AG09319 (cell line): ENCODE results near the gene KLF3.

Source experiments
- DNase-seq: peaks from one replicate; pipeline ENCODE4 v3.0.0-alpha.2; 2010; ENCODE audit warnings: low read depth; ENCODE audit errors: extremely low read depth
- TF ChIP-seq, protein P1 (sequence below): IDR thresholded peaks from 2 replicates; pipeline ENCODE4 v1.5.1; 2011; ENCODE audit warnings: low read depth, mild to moderate bottlenecking, inconsistent platforms, low read length, moderate library complexity

Gene KLF3

DNA sequence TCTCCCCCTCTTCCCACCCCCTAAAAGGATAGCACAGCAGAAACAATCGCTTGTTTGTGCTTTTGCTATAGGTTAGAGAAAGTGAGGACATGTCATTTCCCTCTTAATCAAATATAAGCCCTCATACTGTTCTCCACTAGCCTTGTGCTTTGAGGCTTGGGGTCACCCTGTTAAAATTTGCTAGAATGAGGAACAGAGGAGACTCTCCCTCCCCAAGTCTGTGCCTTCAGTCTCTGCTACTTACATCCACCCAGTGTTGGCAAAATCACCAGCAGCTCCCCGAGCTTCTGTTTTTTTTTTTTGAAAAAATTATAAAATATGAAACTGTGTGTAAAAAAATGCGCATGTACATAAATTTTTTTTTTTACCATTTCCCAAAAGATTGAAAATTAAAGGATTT is 19.3 kb downstream of the KLF3 start:
- TF ChIP-seq, protein P1, sequence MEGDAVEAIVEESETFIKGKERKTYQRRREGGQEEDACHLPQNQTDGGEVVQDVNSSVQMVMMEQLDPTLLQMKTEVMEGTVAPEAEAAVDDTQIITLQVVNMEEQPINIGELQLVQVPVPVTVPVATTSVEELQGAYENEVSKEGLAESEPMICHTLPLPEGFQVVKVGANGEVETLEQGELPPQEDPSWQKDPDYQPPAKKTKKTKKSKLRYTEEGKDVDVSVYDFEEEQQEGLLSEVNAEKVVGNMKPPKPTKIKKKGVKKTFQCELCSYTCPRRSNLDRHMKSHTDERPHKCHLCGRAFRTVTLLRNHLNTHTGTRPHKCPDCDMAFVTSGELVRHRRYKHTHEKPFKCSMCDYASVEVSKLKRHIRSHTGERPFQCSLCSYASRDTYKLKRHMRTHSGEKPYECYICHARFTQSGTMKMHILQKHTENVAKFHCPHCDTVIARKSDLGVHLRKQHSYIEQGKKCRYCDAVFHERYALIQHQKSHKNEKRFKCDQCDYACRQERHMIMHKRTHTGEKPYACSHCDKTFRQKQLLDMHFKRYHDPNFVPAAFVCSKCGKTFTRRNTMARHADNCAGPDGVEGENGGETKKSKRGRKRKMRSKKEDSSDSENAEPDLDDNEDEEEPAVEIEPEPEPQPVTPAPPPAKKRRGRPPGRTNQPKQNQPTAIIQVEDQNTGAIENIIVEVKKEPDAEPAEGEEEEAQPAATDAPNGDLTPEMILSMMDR, result no peak
- no peak for DNase-seq

DNA sequence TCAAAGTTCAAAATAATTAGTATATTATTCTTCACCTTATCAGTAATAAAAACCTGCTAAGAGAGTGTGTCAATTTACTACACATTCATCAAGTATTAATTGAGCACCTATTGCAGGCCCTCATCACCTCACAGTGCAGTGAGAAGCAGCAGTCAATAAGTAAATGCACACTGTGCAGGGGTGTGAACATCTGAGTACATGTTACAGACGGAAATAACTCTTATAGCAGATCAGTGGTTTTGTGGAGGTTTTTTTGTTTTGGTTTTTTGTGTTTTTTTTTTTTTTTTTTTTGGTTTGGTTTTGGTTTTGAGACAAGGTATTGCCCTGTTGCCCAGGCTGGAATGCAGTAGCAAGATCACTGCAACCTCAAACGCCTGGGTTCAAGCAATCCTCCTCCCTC is 20.3 kb downstream of the KLF3 start:
- DNase-seq, result no peak
- TF ChIP-seq, protein P1, result no peak

DNA sequence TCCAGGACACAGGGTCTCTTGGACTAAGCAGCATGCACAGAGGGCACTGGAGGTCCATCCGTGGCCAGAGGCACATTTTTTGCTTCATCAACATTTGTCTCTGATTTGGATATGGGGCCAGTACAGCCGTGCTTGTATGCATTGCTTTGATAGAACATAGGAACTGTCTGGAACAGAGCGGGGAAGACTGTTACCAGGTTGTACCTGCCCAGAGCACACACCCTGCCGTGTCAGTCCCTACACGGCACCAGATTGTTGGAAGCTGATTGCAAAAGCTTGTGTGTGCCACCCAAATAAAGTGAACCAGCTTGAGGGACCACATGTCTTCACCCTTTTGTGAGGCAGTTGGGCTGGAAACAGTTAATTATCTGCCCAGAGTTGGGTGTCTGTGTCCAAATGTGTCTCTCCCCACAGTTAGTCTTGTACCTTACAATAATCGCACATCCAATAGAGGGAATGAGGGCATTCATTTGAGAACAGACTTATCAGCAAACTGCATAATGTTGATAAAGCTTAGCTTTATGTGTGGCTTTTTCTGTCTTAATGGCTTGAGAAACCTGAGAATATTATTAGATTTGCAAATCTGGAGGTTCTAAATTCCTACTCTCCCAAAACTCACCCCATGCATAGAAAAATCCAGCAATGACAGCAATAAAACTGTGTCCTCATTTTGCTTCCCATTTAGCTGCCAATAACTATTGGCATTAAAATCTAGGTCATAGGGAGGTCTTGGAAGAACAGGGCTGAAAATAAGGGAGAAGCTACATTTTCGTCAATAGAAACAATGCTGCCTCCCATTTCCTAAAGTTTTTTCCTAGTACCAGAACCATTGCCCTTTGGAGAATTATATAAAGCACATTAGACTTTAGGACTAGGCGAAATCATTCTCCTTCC is 21.2 kb downstream of the KLF3 start:
- TF ChIP-seq, protein P1, result no peak
- no peak for DNase-seq

DNA sequence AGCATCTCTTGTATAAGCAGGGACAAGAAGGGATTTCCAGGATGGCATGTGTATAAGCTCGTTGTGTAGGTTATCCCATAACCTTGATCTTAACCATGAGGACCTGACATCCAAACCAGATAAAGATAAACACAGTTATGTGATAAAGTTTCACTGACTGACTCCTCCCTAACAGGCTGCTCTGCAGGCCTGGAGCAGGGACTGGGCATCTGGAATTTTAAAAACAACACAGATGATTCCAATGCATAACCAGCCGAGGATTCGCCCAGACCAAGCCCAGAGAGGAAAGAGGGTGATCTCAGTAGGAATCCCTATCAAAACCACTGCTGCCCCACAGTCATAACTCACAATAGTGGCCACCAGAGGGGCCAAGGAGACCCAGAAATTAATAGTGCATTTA is 22.7 kb downstream of the KLF3 start:
- DNase-seq, result no peak
- TF ChIP-seq, protein P1, result no peak

DNA sequence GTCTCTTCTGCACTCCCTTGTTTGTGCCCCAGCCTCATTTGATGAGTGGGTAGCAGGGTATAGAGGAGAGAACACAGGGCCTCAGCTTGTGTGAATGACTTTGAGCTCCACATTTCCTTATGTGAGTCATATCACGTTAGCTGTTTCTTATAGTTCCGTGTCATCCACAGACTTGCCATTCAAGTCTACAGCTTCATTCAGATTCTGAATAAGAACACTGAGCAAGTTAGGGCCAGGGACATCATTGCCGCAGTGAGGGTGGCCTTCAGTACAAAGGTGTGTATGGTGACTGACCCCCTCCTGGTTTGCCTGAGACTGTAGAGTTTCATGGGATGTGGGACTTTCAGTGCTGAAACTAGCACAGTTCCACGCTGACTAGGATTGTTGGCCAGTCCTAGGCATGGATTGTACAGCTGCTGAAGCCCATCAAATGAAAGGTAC is 23.6 kb downstream of the KLF3 start:
- TF ChIP-seq, protein P1, result no peak
- DNase-seq, result no peak

DNA sequence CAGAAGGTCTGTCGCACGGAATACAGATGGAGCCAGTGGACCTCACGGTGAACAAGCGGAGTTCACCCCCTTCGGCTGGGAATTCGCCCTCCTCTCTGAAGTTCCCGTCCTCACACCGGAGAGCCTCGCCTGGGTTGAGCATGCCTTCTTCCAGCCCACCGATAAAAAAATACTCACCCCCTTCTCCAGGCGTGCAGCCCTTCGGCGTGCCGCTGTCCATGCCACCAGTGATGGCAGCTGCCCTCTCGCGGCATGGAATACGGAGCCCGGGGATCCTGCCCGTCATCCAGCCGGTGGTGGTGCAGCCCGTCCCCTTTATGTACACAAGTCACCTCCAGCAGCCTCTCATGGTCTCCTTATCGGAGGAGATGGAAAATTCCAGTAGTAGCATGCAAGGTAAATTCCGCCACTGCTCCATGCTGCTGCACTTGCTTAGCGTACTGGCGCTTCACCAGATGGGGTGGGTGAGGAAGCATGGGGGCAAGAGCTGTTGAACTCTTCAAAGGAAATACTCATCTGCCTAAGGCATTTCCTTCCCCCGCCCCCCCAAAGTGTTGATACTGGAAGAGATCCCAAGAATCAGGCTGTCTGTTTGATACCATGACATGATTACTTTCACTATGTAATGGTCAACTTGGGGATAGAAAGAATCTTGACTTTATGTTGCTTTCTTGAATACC is 24.8 kb downstream of the KLF3 start:
- TF ChIP-seq, protein P1, result no peak
- no peak for DNase-seq
